Suprapubic skin (tissue), 4 donors: Measurements from ENCODE around the gene CCDC170. TPM values are rescaled to one million over a fixed set of nuclear protein-coding genes. Genes with fewer than 3 reads are reported as not detected.

Experiments used
- DNase-seq, 2 donors: peaks; one replicate each; pipeline ENCODE4 v3.0.0-alpha.2; 2019; ENCODE audit warnings: low spot score in 2 of 2
- H3K27ac ChIP-seq: fragments of 200-600 bp; sonication (generic); one replicate; pipeline ENCODE4 v1.5.1; 2019
- H3K27me3 ChIP-seq: fragments of 200-600 bp; sonication (generic); one replicate; pipeline ENCODE4 v1.5.1; 2019
- H3K36me3 ChIP-seq: fragments of 200-600 bp; sonication (generic); one replicate; pipeline ENCODE4 v1.5.1; 2019
- H3K4me1 ChIP-seq: fragments of 200-600 bp; sonication (generic); one replicate; pipeline ENCODE4 v1.5.1; 2019
- H3K4me3 ChIP-seq: fragments of 200-600 bp; sonication (generic); one replicate; pipeline ENCODE4 v1.5.1; 2019; ENCODE audit warnings: mild to moderate bottlenecking
- H3K9me3 ChIP-seq: fragments of 200-600 bp; sonication (generic); one replicate; pipeline ENCODE4 v1.5.1; 2019
- EP300 ChIP-seq: sonication (generic); formaldehyde crosslinking; IDR thresholded peaks from one replicate; pipeline ENCODE4 v1.6.1; 2017; ENCODE audit warnings: antibody characterized with exemption
- POLR2A ChIP-seq, 2 donors: fragments of 450-650 bp; IDR thresholded peaks; one replicate each; pipeline ENCODE4 v1.6.1; 2017; ENCODE audit warnings: antibody characterized with exemption in 2 of 2, mild to moderate bottlenecking in 2 of 2, moderate library complexity in 2 of 2
- POLR2AphosphoS5 ChIP-seq, 3 donors: sonication (generic); formaldehyde crosslinking; IDR thresholded peaks; one replicate each; pipeline ENCODE4 v1.6.1; 2017; ENCODE audit warnings: antibody characterized with exemption in 3 of 3
- WGBS: methylation state at CpG from one replicate; pipeline ENCODE4 v1.1.5; 2018; 5-methylcytosine and 5-hydroxymethylcytosine counted together
- total RNA-seq, 4 donors: library from RNA; depleted of rRNA; stranded (reverse); fragments of >200 nt; gene quantifications; one replicate each; pipeline ENCODE4 v1.1.0, GENCODE V29; 2016
- TF ChIP-seq, protein P1 (sequence below), 2 donors: fragments of 200-600 bp in 1 of 2; fragments of 450-650 bp in 1 of 2; sonication (generic) in 1 of 2; IDR thresholded peaks; one replicate each; pipeline ENCODE4 v1.5.1; 2016 to 2019; ENCODE audit warnings: antibody characterized with exemption in 2 of 2, mild to moderate bottlenecking in 1 of 2, moderate library complexity in 1 of 2

The CCDC170 gene
- total RNA-seq, 4 donors from 2014 or later: 0.16 to 0.89 (median 0.24) TPM

DNA sequence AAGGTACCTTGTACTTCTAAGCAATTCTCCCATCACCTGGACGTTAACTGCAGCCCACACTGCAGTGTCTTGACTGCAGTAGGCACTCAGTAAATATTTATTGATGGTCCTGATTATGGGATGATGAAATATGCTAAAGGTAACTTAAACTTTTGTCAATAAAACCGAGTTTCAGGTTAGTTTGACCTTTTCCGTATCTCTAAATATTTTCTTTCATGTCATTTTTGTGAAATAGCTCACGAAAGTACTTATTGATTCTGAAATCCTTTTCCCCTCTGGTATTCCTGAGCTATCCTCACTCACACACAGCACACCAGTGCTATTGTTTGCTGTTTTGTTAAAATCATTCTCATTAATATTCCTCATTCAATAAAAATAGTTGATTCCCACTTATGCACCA, 164.3 kb downstream of the CCDC170 start:
- no peak for DNase-seq
- 74% methylated on average over 4 of the region's 4 CpGs for WGBS
- Histone ChIP-seq H3K27ac (no peak overlapping the region), H3K36me3 (no peaks in the 10 kb centered on the region), H3K4me3 (no peak overlapping the region), H3K4me1 (no peaks in the 10 kb centered on the region), H3K27me3 (no peaks in the 10 kb centered on the region), H3K9me3 (no peaks in the 10 kb centered on the region)
- TF ChIP-seq POLR2A (IDR thresholded peaks at IDR 0.05): no peak
- no peak for TF ChIP-seq POLR2AphosphoS5 (IDR thresholded peaks at IDR 0.05)
- TF ChIP-seq, protein P1, sequence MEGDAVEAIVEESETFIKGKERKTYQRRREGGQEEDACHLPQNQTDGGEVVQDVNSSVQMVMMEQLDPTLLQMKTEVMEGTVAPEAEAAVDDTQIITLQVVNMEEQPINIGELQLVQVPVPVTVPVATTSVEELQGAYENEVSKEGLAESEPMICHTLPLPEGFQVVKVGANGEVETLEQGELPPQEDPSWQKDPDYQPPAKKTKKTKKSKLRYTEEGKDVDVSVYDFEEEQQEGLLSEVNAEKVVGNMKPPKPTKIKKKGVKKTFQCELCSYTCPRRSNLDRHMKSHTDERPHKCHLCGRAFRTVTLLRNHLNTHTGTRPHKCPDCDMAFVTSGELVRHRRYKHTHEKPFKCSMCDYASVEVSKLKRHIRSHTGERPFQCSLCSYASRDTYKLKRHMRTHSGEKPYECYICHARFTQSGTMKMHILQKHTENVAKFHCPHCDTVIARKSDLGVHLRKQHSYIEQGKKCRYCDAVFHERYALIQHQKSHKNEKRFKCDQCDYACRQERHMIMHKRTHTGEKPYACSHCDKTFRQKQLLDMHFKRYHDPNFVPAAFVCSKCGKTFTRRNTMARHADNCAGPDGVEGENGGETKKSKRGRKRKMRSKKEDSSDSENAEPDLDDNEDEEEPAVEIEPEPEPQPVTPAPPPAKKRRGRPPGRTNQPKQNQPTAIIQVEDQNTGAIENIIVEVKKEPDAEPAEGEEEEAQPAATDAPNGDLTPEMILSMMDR (IDR thresholded peaks at IDR 0.05): no peak
- no peak for TF ChIP-seq EP300

DNA sequence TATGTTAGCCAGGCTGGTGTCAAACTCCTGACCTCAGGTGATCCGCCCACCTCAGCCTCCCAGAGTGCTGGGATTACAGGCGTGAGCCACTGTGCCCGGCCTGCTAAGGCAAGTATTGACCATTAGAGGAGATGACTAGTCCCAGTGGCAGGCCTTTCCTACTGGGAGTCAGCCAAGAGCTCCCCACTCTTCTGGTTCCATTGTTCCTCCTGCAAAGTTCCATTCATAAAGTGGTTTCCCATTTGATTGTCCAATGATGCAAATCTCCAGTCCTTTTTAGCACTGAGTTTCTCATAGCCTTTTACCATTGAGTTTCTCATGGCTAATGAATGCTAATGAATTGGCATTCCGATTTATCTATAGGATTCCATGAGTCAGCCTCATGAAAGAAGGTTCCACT, 165.4 kb downstream of the CCDC170 start:
- WGBS: 96% methylated on average over 4 of the region's 4 CpGs
- no peaks in the 10 kb centered on the region for H3K36me3 ChIP-seq
- H3K4me3 ChIP-seq: no peak overlapping the region
- no peak for TF ChIP-seq POLR2A (IDR thresholded peaks at IDR 0.05)
- no peak for TF ChIP-seq EP300
- TF ChIP-seq, protein P1 (IDR thresholded peaks at IDR 0.05): no peak
- TF ChIP-seq POLR2AphosphoS5 (IDR thresholded peaks at IDR 0.05): no peak
- H3K27me3 ChIP-seq: no peaks in the 10 kb centered on the region
- no peak overlapping the region for H3K27ac ChIP-seq
- no peak for DNase-seq
- no peaks in the 10 kb centered on the region for H3K4me1 ChIP-seq
- no peaks in the 10 kb centered on the region for H3K9me3 ChIP-seq

DNA sequence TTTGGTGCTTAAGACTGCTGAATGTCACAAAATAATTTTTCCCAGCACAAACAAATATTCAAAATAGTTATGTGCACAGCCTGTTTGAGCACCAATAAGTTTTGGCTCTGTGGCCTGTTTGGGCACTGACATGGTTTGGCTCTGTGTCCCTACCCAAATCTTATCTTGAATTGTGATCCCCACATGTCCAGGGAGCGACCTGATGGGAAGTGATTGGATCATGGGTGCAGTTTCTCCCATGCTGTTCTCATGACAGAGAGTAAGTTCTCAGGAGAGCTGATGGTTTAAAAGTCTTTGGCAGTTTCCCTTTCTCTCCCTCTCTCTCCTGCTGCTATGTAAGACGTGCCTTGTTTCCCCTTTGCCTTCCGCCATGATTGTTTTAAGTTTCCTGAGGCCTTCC, 167.7 kb downstream of the CCDC170 start:
- no peaks in the 10 kb centered on the region for H3K27me3 ChIP-seq
- no peak overlapping the region for H3K27ac ChIP-seq
- H3K4me1 ChIP-seq: no peaks in the 10 kb centered on the region
- no peak overlapping the region for H3K4me3 ChIP-seq
- TF ChIP-seq POLR2AphosphoS5 (IDR thresholded peaks at IDR 0.05) (no peak), POLR2A (IDR thresholded peaks at IDR 0.05) (no peak), EP300 (no peak)
- TF ChIP-seq, protein P1 (IDR thresholded peaks at IDR 0.05): no peak
- no peaks in the 10 kb centered on the region for H3K9me3 ChIP-seq
- no peak for DNase-seq
- WGBS: 92% methylated on average over 3 of the region's 3 CpGs
- no peaks in the 10 kb centered on the region for H3K36me3 ChIP-seq

GRCh38 chr6:151661928-151662327, 168.1 kb downstream of the CCDC170 start:
- no peak for DNase-seq
- TF ChIP-seq POLR2AphosphoS5 (IDR thresholded peaks at IDR 0.05) (no peak), EP300 (no peak), POLR2A (IDR thresholded peaks at IDR 0.05) (no peak)
- TF ChIP-seq, protein P1 (IDR thresholded peaks at IDR 0.05): no peak
- 69% methylated on average over 4 of the region's 4 CpGs for WGBS
- H3K27me3 ChIP-seq: no peaks in the 10 kb centered on the region
- H3K9me3 ChIP-seq: no peaks in the 10 kb centered on the region
- no peaks in the 10 kb centered on the region for H3K36me3 ChIP-seq
- H3K4me3 ChIP-seq: no peak overlapping the region
- no peaks in the 10 kb centered on the region for H3K4me1 ChIP-seq
- H3K27ac ChIP-seq: no peak overlapping the region

DNA sequence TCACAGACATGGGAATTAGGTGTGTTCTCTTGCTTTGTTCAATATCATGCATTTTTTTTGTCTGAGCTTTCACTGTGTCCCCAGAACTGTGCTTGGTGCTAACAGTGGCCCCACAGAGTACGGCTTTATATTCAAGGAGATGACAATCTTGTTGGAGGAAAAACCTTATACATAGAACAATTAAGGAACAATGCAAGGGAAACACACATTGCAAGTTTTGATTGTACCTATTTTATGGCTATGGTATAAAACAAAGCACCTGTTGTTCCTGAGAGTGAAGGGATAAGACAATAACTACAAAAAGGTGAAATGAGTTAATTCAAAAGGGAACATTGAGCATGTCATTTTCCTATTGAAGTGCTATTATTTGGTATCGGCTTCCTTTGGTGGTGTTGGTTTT, 169.7 kb downstream of the CCDC170 start:
- WGBS: 98% methylated on average over 2 of the region's 2 CpGs
- TF ChIP-seq POLR2A (IDR thresholded peaks at IDR 0.05) (no peak), POLR2AphosphoS5 (IDR thresholded peaks at IDR 0.05) (no peak), EP300 (no peak)
- TF ChIP-seq, protein P1 (IDR thresholded peaks at IDR 0.05): no peak
- Histone ChIP-seq H3K36me3 (no peaks in the 10 kb centered on the region), H3K4me1 (no peaks in the 10 kb centered on the region), H3K4me3 (no peak overlapping the region), H3K27me3 (no peaks in the 10 kb centered on the region), H3K27ac (no peak overlapping the region), H3K9me3 (no peaks in the 10 kb centered on the region)
- no peak for DNase-seq
